Activated CD8-positive, alpha-beta memory T cell treated with anti-CD3 and anti-CD28 coated beads, Interleukin-2, amount 10 ng/mL, durations not matched to agents 7 days and 5 days (primary cell): Measurements from ENCODE around the gene ACP2. TPM values are rescaled to one million over a fixed set of nuclear protein-coding genes. Genes with fewer than 3 reads are reported as not detected.

Source experiments
- ATAC-seq: fragments of 150-1000 bp; cut with Tn5 transposase; one replicate; pipeline ENCODE4 v1.10.0; 2021; ENCODE audit warnings: moderate library complexity
- CTCF ChIA-PET: fragments of 350-600 bp; sonication (Branson Sonifier 250); formaldehyde crosslinking; loops from one replicate; lab custom pipeline; 2021; ENCODE audit warnings: antibody characterized with exemption; lab: Charles Lee
- DNase-seq: peaks from one replicate; pipeline ENCODE4 v3.0.0-alpha.2; 2020
- H3K27ac Mint-ChIP-seq: one replicate; pipeline ENCODE4 v1.8.0; 2021; ENCODE audit warnings: mild to moderate bottlenecking, mixed read lengths
- H3K27me3 Mint-ChIP-seq: one replicate; pipeline ENCODE4 v1.8.0; 2021; ENCODE audit warnings: mixed read lengths
- H3K36me3 Mint-ChIP-seq: one replicate; pipeline ENCODE4 v1.8.0; 2021; ENCODE audit warnings: mild to moderate bottlenecking, mixed read lengths
- H3K4me1 Mint-ChIP-seq: one replicate; pipeline ENCODE4 v1.8.0; 2021; ENCODE audit warnings: mixed read lengths
- H3K4me3 Mint-ChIP-seq: one replicate; pipeline ENCODE4 v1.8.0; 2021; ENCODE audit warnings: mild to moderate bottlenecking, moderate library complexity, mixed read lengths
- H3K9me3 Mint-ChIP-seq: one replicate; pipeline ENCODE4 v1.8.0; 2022; ENCODE audit warnings: low read depth, mixed read lengths
- total RNA-seq, 2 experiments: library from RNA; stranded (reverse); gene quantifications; one replicate each; pipeline ENCODE4 v1.2.3, GENCODE V29; 2021

Gene ACP2
- total RNA-seq, 2 experiments from 2014 or later, result 26.0 to 29.7 TPM

DNA sequence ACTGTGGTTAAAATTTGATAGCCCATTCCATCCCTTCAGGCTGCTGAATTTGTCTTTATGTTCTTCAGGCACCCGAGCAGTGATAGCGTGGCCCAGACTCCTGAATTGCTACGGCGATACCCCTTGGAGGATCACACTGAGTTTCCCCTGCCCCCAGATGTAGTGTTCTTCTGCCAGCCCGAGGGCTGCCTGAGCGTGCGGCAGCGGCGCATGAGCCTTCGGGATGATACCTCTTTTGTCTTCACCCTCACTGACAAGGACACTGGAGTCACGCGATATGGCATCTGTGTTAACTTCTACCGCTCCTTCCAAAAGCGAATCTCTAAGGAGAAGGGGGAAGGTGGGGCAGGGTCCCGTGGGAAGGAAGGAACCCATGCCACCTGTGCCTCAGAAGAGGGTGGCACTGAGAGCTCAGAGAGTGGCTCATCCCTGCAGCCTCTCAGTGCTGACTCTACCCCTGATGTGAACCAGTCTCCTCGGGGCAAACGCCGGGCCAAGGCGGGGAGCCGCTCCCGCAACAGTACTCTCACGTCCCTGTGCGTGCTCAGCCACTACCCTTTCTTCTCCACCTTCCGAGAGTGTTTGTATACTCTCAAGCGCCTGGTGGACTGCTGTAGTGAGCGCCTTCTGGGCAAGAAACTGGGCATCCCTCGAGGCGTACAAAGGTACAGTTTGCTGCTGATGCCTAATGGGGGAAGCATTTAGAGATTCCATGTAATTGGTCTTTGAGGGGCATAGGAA, 26.1 kb upstream of the ACP2 start:
- CTCF ChIA-PET, result interaction anchor here (0.9 to 2.2 kb wide), 3 partner anchors 24 to 85 kb away, joined by 3 to 6 read pairs (median 3); no protein-coding TSS in a partner anchor
- no peaks in the 10 kb centered on the region for H3K9me3 Mint-ChIP-seq
- H3K36me3 Mint-ChIP-seq, result peaks cover 44% of the 10 kb centered on the region
- DNase-seq, result no peak
- no peak for ATAC-seq
- H3K4me1 Mint-ChIP-seq, result peaks cover 26% of the 10 kb centered on the region
- H3K27me3 Mint-ChIP-seq, result no peaks in the 10 kb centered on the region
- no peak overlapping the region for H3K4me3 Mint-ChIP-seq
- H3K27ac Mint-ChIP-seq, result no peak overlapping the region

DNA sequence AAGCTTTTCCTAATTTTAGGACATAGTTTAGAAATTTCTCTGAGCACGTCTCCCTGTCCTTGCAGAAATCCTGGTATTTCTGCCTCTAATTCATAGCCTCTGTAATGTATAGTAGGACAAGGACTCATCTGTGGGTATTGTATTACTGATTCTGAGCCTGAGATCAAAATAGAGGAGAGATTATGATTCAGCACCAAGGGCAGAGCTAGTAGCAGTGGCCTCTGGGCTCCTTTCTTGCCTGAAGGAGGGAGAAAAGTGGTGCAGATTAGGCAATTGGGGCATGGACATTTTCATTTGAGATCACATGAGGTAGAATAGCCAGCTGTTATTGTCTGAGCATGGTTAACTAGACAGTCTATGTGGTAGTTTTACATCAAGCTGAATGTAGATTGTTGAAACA, 24.1 kb upstream of the ACP2 start:
- ATAC-seq (no peak), DNase-seq (no peak)
- no peaks in the 10 kb centered on the region for H3K27me3 Mint-ChIP-seq
- H3K4me1 Mint-ChIP-seq, result peaks cover 42% of the 10 kb centered on the region
- H3K27ac Mint-ChIP-seq, result no peak overlapping the region
- CTCF ChIA-PET, result interaction anchor here (1.3 to 3.1 kb wide), 6 partner anchors 14 to 140 kb away, joined by 4 to 24 read pairs (median 6); partner anchors contain the start of gene NR1H3
- H3K9me3 Mint-ChIP-seq, result no peaks in the 10 kb centered on the region
- H3K36me3 Mint-ChIP-seq, result peaks cover 35% of the 10 kb centered on the region
- H3K4me3 Mint-ChIP-seq, result no peak overlapping the region

DNA sequence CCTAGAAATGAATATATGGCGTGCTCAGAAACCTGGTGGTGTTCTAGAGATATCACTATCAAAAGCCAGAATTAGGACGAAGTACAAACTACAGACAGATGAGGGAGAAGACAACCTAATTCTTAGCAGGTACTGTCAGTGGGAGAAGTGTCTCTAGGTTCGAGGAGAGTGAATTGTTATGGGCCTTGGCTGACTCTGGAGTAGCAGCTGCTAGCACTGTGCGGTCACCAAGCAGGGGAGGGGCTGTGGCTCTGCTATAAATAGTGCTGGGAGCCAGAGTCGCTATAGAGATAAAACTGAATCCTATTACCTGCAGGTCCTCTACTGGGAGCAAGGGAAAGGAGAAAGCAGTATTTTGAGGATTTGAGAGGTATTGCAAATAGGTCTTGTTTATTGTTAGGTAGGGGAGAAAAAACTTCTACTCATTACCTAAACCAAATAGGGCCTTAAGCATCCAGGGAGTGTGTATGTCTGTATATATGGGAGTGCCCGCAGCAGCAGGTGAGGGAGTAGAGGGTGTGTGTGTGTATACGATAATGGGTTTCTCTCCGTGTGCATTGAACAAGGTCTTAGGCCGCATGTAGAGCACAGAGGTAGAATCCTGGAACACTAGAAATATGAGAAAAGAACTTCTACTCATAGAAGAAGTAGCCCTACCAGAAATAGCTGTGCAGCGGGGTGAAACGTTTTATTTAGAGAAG, 23.5 kb upstream of the ACP2 start:
- no peaks in the 10 kb centered on the region for H3K9me3 Mint-ChIP-seq
- H3K27me3 Mint-ChIP-seq, result no peaks in the 10 kb centered on the region
- ATAC-seq (no peak), DNase-seq (no peak)
- H3K36me3 Mint-ChIP-seq, result peaks cover 34% of the 10 kb centered on the region
- H3K4me3 Mint-ChIP-seq, result peak overlapping the region; percentile 78
- H3K4me1 Mint-ChIP-seq, result peaks cover 43% of the 10 kb centered on the region
- CTCF ChIA-PET, result interaction anchor here (1.3 to 3.1 kb wide), 7 partner anchors 13 to 140 kb away, joined by 4 to 24 read pairs (median 6); partner anchors contain the start of genes ACP2, DDB2 and NR1H3
- peak overlapping the region; percentile 22 for H3K27ac Mint-ChIP-seq

DNA sequence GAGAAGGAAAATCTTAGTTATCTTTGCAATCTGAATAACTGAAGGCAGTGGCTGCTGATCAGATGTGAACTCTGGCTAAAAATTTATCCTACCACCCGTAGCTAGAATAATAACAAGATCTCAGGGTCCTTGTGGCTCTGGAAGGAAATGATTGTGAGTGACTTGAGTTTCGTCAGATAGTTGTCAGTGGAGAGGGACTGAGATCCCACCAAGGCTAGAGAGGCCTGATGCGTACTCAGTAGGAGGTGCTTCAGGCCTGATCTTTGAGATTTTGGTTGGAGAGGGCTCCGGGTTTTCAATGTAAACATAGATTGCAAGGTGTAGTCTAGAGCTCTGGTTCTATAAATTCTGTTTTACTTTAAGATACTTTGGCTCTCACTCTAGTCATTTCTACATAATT, 22.7 kb upstream of the ACP2 start:
- ATAC-seq (no peak), DNase-seq (no peak)
- CTCF ChIA-PET, result interaction anchor here (0.9 to 3.1 kb wide), 11 partner anchors 8 to 580 kb away, joined by 3 to 24 read pairs (median 4); partner anchors contain the start of genes ACP2, ARFGAP2, DDB2 and NR1H3
- Mint-ChIP-seq H3K9me3 (no peaks in the 10 kb centered on the region), H3K36me3 (peaks cover 26% of the 10 kb centered on the region), H3K27me3 (no peaks in the 10 kb centered on the region), H3K4me3 (peak overlapping the region; percentile 78), H3K27ac (peak overlapping the region; percentile 80), H3K4me1 (peaks cover 43% of the 10 kb centered on the region)

DNA sequence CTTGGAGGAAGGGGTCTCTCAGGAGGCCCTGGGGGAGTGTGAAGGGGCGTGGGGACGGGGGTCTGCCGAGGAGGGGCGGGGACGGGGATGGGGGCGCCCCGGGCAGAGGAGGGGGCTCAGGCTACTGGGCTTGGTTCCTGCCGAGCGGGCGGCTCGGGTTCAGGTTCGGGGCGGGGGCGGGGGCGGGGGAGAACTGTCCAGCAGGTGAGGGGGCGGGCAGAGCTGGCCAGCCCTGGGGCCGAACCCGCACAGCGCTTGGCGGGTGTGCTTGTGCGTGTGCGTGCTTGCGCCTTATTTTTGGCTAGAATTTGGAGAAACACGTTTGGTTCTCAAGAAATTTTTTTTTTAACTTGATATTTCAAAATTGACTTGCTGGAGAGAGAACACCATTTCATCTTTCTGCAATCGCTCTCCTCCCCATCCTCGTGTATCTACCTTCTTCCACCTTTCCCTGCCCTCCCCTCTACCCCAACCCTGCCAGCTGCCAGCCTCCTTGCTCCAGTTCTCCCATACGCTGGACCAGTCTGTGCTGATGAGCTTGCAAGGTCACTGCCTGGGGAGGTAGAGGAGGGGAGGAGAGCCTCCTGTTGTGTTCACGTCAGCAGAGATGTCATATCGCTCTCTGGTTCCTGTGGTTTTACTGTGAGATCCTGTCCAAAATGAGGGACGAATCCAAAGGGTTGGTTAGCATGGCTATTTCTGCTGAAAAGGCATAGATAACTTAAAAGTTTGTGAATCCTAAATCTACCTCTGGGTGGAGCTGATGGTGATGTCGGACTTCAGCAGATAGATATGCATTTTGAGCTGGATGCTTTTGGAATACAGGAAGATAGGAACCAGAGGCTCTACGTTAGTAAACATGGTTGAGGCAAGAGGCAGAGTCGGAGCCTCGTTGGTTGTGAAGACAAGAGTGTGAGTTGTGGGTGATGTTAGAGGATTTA, 22.0 kb upstream of the ACP2 start:
- H3K9me3 Mint-ChIP-seq, result no peaks in the 10 kb centered on the region
- peak overlapping the region; percentile 78 for H3K4me3 Mint-ChIP-seq
- ATAC-seq, result no peak
- peak overlapping the region; percentile 80 for H3K27ac Mint-ChIP-seq
- CTCF ChIA-PET, result interaction anchor here (0.7 to 3.1 kb wide), 12 partner anchors 9 to 1288 kb away, joined by 3 to 24 read pairs (median 4); partner anchors contain the start of genes ACP2, ARFGAP2, DDB2 and NR1H3
- no peaks in the 10 kb centered on the region for H3K27me3 Mint-ChIP-seq
- peaks cover 49% of the 10 kb centered on the region for H3K4me1 Mint-ChIP-seq
- DNase-seq, result peak; percentile 75
- peaks cover 20% of the 10 kb centered on the region for H3K36me3 Mint-ChIP-seq

DNA sequence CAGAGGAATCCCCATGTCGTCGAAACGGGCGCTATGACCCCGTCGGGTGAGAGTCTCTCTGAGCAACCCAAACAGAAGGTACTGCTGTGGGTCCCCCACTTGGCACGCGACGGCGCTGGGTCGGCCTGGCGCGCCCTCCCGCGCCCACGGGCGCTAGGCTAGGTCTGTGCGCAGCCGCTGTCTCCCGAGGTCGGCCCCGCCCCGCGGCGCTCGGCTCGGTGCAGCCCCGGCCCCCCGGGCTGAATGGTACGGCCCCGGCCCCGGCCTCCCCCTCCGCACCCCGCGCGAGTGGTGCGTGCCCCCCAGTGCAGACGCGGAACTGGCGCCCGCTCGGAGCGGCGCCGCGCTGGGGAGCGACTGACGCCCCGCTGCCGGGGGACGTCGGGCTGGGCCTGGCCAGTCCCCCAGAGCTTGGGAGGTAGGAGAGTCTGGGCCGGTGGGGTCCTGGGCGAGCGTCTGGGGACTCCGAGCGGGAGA, 21.3 kb upstream of the ACP2 start, which contains the start of gene MADD:
MADD (plus strand) TSS at position 305 of the 477 bp plus-strand sequence.
- CTCF ChIA-PET, result interaction anchor here (0.7 to 2.1 kb wide), 4 partner anchors 11 to 1287 kb away, joined by 3 to 6 read pairs (median 4); partner anchors contain the start of genes ACP2 and ARFGAP2
- Mint-ChIP-seq H3K9me3 (no peaks in the 10 kb centered on the region), H3K4me3 (peak within 1 kb of the TSS; percentile 78), H3K27me3 (no peaks in the 10 kb centered on the region), H3K36me3 (peaks cover 17% of the 10 kb centered on the region), H3K4me1 (peaks cover 56% of the 10 kb centered on the region), H3K27ac (peak within 1 kb of the TSS; percentile 98)
- ATAC-seq, result peak; percentile 85
- peak; percentile 93 for DNase-seq

DNA sequence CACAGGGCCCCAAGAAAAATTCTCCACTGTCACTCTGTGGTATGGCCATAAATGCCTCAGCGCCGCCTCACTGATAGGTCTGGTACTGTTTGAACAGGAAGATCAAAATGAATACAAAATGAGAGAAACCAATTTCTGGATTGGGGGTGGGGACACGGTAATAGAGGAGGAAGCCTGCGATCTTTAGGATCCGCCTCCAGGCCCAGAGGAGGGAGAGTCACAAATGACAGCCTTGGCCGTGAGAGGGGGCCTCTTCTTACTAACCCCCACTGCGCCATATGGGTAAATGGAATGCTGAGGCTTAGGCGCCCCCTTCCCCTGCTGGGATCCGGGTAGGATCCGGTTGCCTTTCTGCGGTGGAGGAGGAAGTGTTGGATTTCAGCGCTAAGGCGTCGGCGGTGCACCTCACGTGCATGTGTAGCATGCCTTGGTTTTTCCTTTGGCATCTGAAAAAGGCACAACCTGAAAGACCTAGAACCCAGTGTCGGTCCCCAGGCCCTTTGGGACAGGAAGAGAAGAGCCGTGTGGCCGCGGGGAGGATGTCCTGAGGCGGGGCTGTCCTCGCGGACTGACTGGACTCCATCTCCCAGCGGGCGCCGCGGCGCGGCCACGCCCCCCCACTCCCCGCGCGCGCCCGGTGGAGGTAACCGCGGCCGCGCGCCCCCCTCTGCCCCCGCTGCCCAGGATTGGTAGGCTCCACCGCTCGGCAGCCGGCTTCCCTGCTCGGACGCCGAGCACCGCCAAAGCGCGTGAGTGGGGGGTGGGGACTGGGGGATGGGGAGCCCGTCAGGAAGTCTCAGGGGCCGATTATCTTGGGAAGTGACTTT, 20.6 kb upstream of the ACP2 start:
- Mint-ChIP-seq H3K4me3 (peak overlapping the region; percentile 78), H3K9me3 (no peaks in the 10 kb centered on the region), H3K27ac (peak overlapping the region; percentile 98), H3K4me1 (peaks cover 62% of the 10 kb centered on the region), H3K36me3 (peaks cover 11% of the 10 kb centered on the region), H3K27me3 (no peaks in the 10 kb centered on the region)
- DNase-seq, result peak; percentile 90
- ATAC-seq, result peak; percentile 64
- CTCF ChIA-PET, result interaction anchor here (0.9 to 2.2 kb wide), 3 partner anchors 10 to 91 kb away, joined by 5 to 14 read pairs (median 6); partner anchors contain the start of genes ACP2 and NR1H3

DNA sequence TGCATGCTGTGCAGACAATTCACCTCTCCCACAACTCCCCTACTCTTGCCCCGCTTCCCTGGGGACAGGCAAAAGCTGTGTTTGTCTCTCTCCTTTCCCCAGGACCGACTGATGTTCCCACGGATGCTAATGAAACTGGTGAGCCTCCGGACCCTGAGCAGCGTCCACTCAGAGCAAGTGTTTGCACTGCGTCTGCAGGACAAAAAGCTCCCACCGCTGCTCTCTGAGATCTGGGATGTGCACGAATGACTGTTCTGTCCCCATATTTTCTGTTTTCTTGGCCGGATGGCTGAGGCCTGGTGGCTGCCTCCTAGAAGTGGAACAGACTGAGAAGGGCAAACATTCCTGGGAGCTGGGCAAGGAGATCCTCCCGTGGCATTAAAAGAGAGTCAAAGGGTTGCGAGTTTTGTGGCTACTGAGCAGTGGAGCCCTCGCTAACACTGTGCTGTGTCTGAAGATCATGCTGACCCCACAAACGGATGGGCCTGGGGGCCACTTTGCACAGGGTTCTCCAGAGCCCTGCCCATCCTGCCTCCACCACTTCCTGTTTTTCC, 19.9 kb upstream of the ACP2 start:
- CTCF ChIA-PET, result interaction anchor here (0.7 to 2.2 kb wide), 4 partner anchors 10 to 90 kb away, joined by 3 to 14 read pairs (median 6); partner anchors contain the start of genes ACP2 and NR1H3
- ATAC-seq, result no peak
- peaks cover 60% of the 10 kb centered on the region for H3K4me1 Mint-ChIP-seq

DNA sequence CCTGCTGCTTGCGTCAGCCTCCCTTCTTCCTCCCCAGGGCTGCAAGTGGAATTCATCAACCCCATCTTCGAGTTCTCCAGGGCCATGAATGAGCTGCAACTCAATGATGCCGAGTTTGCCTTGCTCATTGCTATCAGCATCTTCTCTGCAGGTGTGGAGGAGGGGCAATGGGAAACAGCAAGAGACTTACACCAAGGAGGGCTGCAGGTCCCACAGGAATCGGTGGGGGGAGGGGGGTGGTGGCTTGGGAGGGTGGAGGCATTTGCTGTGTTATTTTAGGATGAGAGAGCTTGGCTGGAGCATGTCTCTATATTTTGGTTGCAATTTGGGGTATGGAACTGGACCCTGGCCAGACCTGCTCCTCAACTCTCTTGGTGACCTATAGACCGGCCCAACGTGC, 19.3 kb upstream of the ACP2 start:
- Mint-ChIP-seq H3K27ac (peak overlapping the region; percentile 98), H3K36me3 (peaks cover 4% of the 10 kb centered on the region), H3K9me3 (no peaks in the 10 kb centered on the region), H3K4me3 (no peak overlapping the region), H3K4me1 (peaks cover 57% of the 10 kb centered on the region), H3K27me3 (no peaks in the 10 kb centered on the region)
- DNase-seq (no peak), ATAC-seq (no peak)
- CTCF ChIA-PET, result interaction anchor here (0.7 to 2.2 kb wide), 6 partner anchors 9 to 90 kb away, joined by 3 to 14 read pairs (median 4); partner anchors contain the start of genes ACP2 and NR1H3

More for the DNA sequence above, 19.9 kb upstream of the ACP2 start:
- Mint-ChIP-seq H3K9me3 (no peaks in the 10 kb centered on the region), H3K27ac (peak overlapping the region; percentile 98), H3K27me3 (no peaks in the 10 kb centered on the region), H3K4me3 (peak overlapping the region; percentile 78), H3K36me3 (peaks cover 6% of the 10 kb centered on the region)
- DNase-seq, result no peak

DNA sequence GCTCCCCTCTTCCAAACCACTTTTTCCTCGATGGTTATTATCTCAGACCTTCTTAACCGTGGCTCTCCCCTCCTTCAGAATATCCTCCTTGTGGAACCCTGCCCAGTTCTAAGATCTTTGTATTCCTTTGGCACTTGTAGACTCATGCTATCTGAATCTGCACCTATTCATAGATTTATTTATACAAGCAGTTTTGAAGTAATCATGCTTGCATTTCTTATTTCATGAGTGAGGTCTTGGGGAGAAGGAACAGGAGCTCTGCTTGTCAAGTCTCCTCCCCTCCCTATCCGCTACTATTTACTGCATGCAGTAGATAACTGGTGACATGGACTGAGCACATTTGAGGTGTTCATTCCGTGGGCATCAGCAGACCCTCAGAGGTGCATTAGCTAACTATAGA, 15.9 kb upstream of the ACP2 start:
- H3K4me3 Mint-ChIP-seq, result no peak overlapping the region
- no peak for DNase-seq
- H3K9me3 Mint-ChIP-seq, result no peaks in the 10 kb centered on the region
- no peaks in the 10 kb centered on the region for H3K36me3 Mint-ChIP-seq
- CTCF ChIA-PET, result interaction anchor here (1.0 to 2.8 kb wide), 4 partner anchors 16 to 85 kb away, joined by 3 to 11 read pairs (median 8); partner anchors contain the start of genes ACP2 and DDB2
- no peak for ATAC-seq
- H3K27ac Mint-ChIP-seq, result no peak overlapping the region
- H3K27me3 Mint-ChIP-seq, result no peaks in the 10 kb centered on the region
- H3K4me1 Mint-ChIP-seq, result peaks cover 38% of the 10 kb centered on the region

DNA sequence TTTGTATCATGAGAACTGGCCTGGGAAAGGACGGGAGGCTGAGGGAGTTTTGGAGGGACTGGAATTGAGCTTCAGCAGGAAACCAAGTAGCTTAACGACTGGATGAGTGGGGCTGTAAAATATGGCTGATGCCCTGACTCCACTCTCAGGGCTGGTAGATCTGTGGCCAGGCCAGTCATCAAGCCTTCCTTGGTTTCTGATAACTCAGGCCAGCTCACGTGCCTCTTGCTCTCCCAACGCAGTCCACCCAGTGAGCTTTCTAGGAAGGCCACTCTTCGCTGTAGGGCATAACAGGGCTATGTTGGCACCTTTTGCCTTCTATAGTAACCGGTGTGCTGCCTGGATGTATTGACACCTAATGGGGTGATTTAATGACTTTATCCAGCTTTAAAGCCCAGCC, 15.5 kb upstream of the ACP2 start:
- CTCF ChIA-PET, result interaction anchor here (0.9 to 2.8 kb wide), 5 partner anchors 11 to 84 kb away, joined by 3 to 11 read pairs (median 4); partner anchors contain the start of gene ACP2
- Mint-ChIP-seq H3K4me3 (no peak overlapping the region), H3K27me3 (no peaks in the 10 kb centered on the region), H3K4me1 (peaks cover 39% of the 10 kb centered on the region), H3K9me3 (no peaks in the 10 kb centered on the region), H3K36me3 (no peaks in the 10 kb centered on the region), H3K27ac (no peak overlapping the region)
- DNase-seq (no peak), ATAC-seq (no peak)
